22Rv1 (cell line): ENCODE results near the gene DGKB.

Experiments
- H3K27ac ChIP-seq: fragments of 450-650 bp; 2 replicates; pipeline ENCODE4 v1.5.1; 2017
- ZFX ChIP-seq: fragments of 450-650 bp; IDR thresholded peaks from 2 replicates; pipeline ENCODE4 v1.6.1; 2017; ENCODE audit warnings: antibody characterized with exemption, borderline replicate concordance
- TF ChIP-seq, protein P1 (sequence below): fragments of 450-650 bp; IDR thresholded peaks from 2 replicates; pipeline ENCODE4 v1.5.1; 2017; ENCODE audit warnings: mild to moderate bottlenecking

The DGKB gene

DNA sequence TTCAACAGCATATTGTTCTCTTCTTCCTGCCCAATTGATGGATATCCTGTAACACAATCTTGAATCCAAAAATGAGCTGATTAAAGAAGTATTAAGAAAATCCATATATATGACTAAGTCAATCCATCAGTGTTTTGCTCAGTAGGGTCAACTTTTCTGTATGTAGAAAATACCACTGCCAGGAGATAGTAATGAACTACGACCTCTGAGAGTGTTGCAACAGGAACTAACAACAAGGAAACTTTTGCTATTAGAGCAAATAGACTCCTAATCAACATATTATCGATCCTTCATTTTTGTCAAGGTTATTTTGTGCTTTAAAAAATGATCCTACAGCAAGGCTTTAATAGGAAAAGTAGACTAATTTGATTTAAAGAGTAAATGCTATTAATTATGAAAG lies 507.8 kb downstream of the DGKB start:
- TF ChIP-seq, protein P1, sequence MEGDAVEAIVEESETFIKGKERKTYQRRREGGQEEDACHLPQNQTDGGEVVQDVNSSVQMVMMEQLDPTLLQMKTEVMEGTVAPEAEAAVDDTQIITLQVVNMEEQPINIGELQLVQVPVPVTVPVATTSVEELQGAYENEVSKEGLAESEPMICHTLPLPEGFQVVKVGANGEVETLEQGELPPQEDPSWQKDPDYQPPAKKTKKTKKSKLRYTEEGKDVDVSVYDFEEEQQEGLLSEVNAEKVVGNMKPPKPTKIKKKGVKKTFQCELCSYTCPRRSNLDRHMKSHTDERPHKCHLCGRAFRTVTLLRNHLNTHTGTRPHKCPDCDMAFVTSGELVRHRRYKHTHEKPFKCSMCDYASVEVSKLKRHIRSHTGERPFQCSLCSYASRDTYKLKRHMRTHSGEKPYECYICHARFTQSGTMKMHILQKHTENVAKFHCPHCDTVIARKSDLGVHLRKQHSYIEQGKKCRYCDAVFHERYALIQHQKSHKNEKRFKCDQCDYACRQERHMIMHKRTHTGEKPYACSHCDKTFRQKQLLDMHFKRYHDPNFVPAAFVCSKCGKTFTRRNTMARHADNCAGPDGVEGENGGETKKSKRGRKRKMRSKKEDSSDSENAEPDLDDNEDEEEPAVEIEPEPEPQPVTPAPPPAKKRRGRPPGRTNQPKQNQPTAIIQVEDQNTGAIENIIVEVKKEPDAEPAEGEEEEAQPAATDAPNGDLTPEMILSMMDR: no peak
- TF ChIP-seq ZFX: no peak

DNA sequence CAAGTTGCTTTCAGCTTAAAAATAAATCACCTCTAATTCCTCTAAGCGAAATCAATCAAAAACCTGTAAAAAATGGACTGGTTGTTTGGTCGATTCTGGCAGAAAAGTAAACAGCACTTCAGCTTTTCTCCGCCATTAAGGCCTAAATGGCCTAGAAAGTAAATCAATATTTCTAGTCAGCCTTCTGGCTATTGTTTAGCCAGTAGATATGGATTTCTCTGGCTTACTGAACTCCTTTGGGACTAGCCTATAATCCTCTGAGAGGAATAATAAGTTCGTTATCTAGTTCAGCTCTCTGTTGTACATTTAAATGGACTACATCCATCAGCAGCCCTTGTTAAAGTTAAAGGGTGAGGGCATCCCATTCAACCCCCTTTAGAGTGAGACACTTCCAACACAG lies 513.0 kb downstream of the DGKB start:
- TF ChIP-seq, protein P1: no peak
- TF ChIP-seq ZFX: no peak
- no peak overlapping the region for H3K27ac ChIP-seq

More for the DNA sequence above, 507.8 kb downstream of the DGKB start:
- H3K27ac ChIP-seq: no peak overlapping the region

DNA sequence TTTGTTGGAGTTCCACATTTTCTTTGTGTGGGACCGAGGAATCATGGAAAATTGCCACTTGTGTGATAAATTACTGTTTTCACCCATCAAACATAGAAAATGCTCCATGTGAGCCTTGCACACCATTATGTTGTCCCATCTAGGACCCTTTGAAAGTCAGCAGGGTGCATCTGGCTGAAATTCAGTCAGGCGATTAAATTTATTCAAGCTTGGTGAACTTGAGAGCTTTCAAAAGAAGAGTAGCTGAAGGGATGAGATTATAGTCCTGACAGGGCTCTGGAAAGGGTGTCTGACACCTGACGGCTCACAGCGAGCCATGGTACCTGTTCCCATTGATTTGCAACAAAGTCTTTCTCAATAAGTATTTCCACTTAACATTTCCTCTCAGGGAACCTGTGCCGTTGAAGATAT lies 513.4 kb downstream of the DGKB start:
- no peak overlapping the region for H3K27ac ChIP-seq
- TF ChIP-seq, protein P1: no peak
- TF ChIP-seq ZFX: no peak

DNA sequence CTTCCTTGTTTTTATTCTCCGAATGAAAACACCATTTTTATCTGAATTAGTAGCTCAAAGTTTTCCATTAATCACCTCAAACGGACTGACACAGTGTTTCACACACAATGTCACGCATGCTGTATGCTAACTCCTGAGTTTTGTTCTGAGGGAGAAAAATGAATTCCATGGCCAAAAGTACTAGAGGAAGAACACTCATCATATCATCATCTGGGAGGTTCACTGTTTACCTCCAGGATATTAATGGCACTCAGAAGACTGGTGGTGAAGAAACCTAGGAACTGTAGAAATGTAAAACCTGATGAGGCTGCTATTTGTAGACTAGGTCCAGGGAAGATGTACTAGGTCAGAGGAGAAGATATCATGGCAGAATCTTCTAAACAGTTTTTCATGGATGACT lies 517.5 kb downstream of the DGKB start:
- H3K27ac ChIP-seq: no peak overlapping the region
- TF ChIP-seq ZFX: no peak
- TF ChIP-seq, protein P1: no peak

DNA sequence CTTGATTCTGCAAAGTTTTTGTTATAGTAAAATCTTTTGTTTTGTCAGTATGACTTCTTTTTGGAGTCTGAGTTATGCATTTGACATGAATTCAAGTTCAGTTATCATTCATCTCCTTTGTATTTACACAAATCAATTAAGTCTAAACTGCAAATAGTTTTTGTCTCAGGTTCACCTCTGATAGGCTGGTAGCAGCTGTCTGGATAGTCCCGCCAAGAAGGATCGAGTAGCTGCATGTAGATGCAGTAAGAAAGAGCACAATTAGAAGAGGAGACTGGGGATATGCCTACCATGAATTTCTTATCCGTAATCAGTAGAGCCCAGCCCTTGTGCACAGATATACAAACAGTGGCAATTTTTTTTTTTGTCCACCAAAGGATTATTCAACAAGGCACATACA lies 520.6 kb downstream of the DGKB start:
- no peak for TF ChIP-seq ZFX
- TF ChIP-seq, protein P1: no peak
- peak overlapping the region; percentile 6; the same call in 1 of the 2 replicates for H3K27ac ChIP-seq

DNA sequence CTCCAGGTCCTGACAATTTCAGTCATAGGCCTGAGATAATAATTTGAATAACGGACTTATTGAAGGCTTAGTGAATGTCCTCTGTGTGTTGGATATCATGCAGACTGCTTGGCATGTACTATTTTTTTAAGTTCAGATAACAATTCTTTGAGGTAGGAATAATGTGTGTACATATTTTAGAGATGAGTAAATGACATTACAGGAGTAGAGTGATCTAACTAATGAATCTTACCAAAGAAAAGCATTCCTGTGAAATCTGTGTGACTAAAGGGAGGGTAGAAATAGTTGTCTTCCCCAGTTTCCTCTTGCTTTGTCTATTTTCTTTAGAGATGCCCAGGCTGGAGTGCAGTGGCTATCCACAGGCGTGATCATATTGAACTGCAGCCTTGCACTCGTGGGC lies 521.2 kb downstream of the DGKB start:
- peak overlapping the region; percentile 6; the same call in 1 of the 2 replicates for H3K27ac ChIP-seq
- TF ChIP-seq, protein P1: 0 out of 2 replicates have a peak, but pooled peaks have one; percentile 7
- no peak for TF ChIP-seq ZFX

DNA sequence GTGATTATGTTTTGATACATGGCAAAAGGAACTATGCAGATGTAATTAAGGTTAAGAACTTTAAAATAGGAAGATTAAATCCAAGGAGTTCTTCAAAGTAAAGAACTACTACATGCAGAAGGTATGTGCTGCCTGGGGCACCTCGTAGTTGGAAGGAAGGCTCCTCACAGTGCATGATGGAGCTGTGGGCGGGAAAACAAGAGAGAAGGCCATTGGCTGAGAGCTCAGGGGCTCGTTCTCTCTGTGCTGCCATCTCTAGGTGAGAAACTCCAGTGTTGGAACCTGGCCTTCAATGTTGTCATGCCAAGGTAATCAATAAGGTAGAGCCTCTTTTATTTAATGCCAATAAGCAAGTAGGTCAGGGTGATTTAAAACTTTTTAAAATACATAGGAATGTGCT lies 521.7 kb downstream of the DGKB start:
- no peak overlapping the region for H3K27ac ChIP-seq
- TF ChIP-seq, protein P1: no peak
- TF ChIP-seq ZFX: no peak
